ENCODE data around the gene NSG1. TPM values are rescaled to one million over a fixed set of nuclear protein-coding genes. Genes with fewer than 3 reads are reported as not detected.
A peak's percentile ranks its signal among the peaks of the same experiment; 100 is the strongest.
"Not testable (repeated sequence)": the region's sequence is repeated elsewhere in the genome, so short reads cannot be mapped to it uniquely, and the experiment has no call there.

NSG1 gene
- total RNA-seq, 3 donors from 2014 or later = 1.2 to 7.9 (median 3.3) TPM

- TF ChIP-seq, protein P1, sequence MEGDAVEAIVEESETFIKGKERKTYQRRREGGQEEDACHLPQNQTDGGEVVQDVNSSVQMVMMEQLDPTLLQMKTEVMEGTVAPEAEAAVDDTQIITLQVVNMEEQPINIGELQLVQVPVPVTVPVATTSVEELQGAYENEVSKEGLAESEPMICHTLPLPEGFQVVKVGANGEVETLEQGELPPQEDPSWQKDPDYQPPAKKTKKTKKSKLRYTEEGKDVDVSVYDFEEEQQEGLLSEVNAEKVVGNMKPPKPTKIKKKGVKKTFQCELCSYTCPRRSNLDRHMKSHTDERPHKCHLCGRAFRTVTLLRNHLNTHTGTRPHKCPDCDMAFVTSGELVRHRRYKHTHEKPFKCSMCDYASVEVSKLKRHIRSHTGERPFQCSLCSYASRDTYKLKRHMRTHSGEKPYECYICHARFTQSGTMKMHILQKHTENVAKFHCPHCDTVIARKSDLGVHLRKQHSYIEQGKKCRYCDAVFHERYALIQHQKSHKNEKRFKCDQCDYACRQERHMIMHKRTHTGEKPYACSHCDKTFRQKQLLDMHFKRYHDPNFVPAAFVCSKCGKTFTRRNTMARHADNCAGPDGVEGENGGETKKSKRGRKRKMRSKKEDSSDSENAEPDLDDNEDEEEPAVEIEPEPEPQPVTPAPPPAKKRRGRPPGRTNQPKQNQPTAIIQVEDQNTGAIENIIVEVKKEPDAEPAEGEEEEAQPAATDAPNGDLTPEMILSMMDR (IDR thresholded peaks at IDR 0.05) = no peak
- no peak overlapping the region for H3K4me3 ChIP-seq
- no peaks in the 10 kb centered on the region for H3K4me1 ChIP-seq (ENCODE audit: low read depth)
- no peak for DNase-seq
- no peak for ATAC-seq
- intact Hi-C loops (cut with DNase I, micrococcal nuclease) = no loop called here
- no peaks in the 10 kb centered on the region for H3K9me3 ChIP-seq
- no peaks in the 10 kb centered on the region for H3K36me3 ChIP-seq (ENCODE audit: low read depth)
These were observed 43.9 kb upstream of the NSG1 start for GRCh38 chr4:4343038-4343437.

DNA sequence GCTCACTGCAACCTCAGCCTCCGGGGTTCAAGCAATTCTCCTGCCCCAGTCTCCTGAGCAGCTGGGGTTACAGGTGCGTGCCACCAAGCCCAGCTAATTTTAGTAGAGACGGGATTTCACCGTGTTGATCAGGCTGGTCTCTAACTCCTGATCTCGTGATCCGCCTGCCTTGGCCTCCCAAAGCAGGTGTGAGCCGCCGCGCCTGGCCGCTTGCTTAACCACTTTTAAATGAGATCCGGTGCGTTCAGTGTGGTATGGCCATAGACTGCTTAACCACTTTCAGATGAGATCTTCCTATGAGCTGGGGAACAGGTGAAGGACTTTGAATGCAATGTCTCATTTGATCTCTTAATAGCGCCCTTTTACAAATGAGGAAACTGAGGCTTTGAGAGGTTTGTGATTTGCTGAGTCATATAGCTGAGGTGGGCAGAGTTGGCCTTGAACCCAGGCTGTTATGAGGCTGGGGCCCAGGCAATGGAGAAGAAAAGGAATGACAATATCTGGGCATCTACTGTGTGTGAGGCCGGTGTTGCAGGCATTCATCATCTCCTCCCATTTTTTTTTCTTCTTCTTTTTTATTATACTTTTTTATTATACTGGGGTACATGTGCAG lies 41.9 kb upstream of the NSG1 start:
- intact Hi-C loops (cut with DNase I, micrococcal nuclease) = no loop called here
- no peak for ATAC-seq

GRCh38 chr4:4347585-4347984 lies 39.3 kb upstream of the NSG1 start:
- DNase-seq (no peak), ATAC-seq (no peak)
- intact Hi-C loops (cut with DNase I, micrococcal nuclease) = no loop called here
- TF ChIP-seq, protein P1 (IDR thresholded peaks at IDR 0.05) = no peak
- no peaks in the 10 kb centered on the region for H3K4me1 ChIP-seq (ENCODE audit: low read depth)
- no peaks in the 10 kb centered on the region for H3K36me3 ChIP-seq (ENCODE audit: low read depth)
- H3K9me3 ChIP-seq = no peaks in the 10 kb centered on the region
- H3K4me3 ChIP-seq = no peak overlapping the region

More for the DNA sequence above, 41.9 kb upstream of the NSG1 start:
- H3K9me3 ChIP-seq = no peaks in the 10 kb centered on the region
- H3K4me1 ChIP-seq (ENCODE audit: low read depth) = no peaks in the 10 kb centered on the region
- no peak overlapping the region for H3K4me3 ChIP-seq
- no peaks in the 10 kb centered on the region for H3K36me3 ChIP-seq (ENCODE audit: low read depth)
- DNase-seq = peak in 1 of 3 donors; percentile 6
- TF ChIP-seq, protein P1 (IDR thresholded peaks at IDR 0.05) = no peak

DNA sequence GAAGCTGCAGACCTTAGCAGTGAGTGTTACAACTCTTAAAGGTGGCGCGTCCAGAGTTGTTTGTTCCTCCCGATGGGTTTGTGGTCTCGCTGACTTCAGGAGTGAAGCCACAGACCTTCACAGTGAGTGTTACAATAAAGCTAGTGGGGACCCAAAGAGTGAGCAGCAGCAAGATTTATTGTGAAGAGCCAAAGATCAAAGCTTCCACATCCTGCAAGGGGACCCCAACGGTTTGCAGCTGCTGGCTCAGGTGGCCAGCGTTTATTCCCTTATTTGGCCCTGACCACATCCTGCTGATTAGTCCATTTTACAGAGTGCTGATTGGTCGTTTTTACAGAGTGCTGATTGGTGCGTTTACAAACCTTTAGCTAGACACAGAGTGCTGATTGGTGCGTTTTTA lies 38.3 kb upstream of the NSG1 start:
- H3K4me1 ChIP-seq (ENCODE audit: low read depth); H3K4me3 ChIP-seq; intact Hi-C loops (cut with DNase I, micrococcal nuclease); H3K36me3 ChIP-seq (ENCODE audit: low read depth); H3K9me3 ChIP-seq: not testable (repeated sequence)
- peak; percentile 31 for ATAC-seq
- peak in 1 of 3 donors; percentile 2 for DNase-seq

GRCh38 chr4:4349867-4350266 lies 37.0 kb upstream of the NSG1 start:
- intact Hi-C loops (cut with DNase I, micrococcal nuclease) = no loop called here
- no peaks in the 10 kb centered on the region for H3K9me3 ChIP-seq
- H3K4me1 ChIP-seq (ENCODE audit: low read depth) = no peaks in the 10 kb centered on the region
- TF ChIP-seq, protein P1 (IDR thresholded peaks at IDR 0.05) = no peak
- H3K4me3 ChIP-seq = no peak overlapping the region
- DNase-seq (no peak), ATAC-seq (no peak)
- no peaks in the 10 kb centered on the region for H3K36me3 ChIP-seq (ENCODE audit: low read depth)

DNA sequence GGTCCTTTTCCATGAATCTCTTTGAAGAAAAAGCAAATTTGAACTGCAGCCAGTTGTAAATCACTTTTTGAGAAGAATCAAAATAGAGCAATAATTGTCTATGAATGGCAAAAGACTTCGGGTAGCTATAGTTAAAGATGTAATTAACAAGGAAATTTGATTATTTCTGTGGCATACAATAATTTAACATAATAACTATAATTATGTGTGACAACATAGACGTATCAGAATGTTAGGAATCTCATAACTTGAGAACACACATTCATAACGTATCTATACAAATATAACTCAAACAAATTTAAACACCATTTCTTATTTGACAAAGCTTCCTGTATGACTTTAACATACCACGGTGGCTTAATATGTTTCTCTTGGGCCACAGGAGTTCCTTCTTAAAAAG lies 36.0 kb upstream of the NSG1 start:
- DNase-seq (no peak), ATAC-seq (no peak)
- TF ChIP-seq, protein P1 (IDR thresholded peaks at IDR 0.05) = no peak
- H3K9me3 ChIP-seq = no peaks in the 10 kb centered on the region
- no peak overlapping the region for H3K4me3 ChIP-seq
- H3K4me1 ChIP-seq (ENCODE audit: low read depth) = no peaks in the 10 kb centered on the region
- intact Hi-C loops (cut with DNase I, micrococcal nuclease) = no loop called here
- no peaks in the 10 kb centered on the region for H3K36me3 ChIP-seq (ENCODE audit: low read depth)

All from mucosa of descending colon (tissue), 3 donors.